ENCODE measurements around the gene MRPS25.

The MRPS25 gene

GRCh38 chr3:15056676-15057404 is 8.3 kb downstream of the MRPS25 start:
- H3K18ac ChIP-seq (ENCODE audit: low read depth in 1 of 2, low read length in 2 of 2): no peak overlapping the region
- H3K4me2 ChIP-seq (ENCODE audit: low read length, poor library complexity, severe bottlenecking): no peak overlapping the region
- H4K8ac ChIP-seq (ENCODE audit: low read length): no peak overlapping the region
- no peak for DNase-seq
- no peak overlapping the region for H3K9ac ChIP-seq (ENCODE audit: low read length)
- H2BK120ac ChIP-seq (ENCODE audit: low read depth, low read length): no peak overlapping the region
- no peak overlapping the region for H3K23ac ChIP-seq (ENCODE audit: low read length in 2 of 2)
- H3K27me3 ChIP-seq (ENCODE audit: control insufficient read depth in 1 of 2, insufficient read depth in 1 of 2, low read length in 2 of 2): no peaks in the 10 kb centered on the region
- no peak overlapping the region for H2AFZ ChIP-seq (ENCODE audit: low read depth, low read length)
- no peaks in the 10 kb centered on the region for H3K9me3 ChIP-seq (ENCODE audit: control insufficient read depth, low read length)
- H3K4me3 ChIP-seq (ENCODE audit: insufficient read depth in 1 of 2, low read depth in 1 of 2, low read length in 2 of 2): no peak overlapping the region
- H3K4me1 ChIP-seq (ENCODE audit: control insufficient read depth, insufficient read depth, low read depth, low read length): peaks cover 1% of the 10 kb centered on the region
- no peak overlapping the region for H2BK5ac ChIP-seq (ENCODE audit: low read depth, low read length, poor library complexity, severe bottlenecking)
- no peak overlapping the region for H2BK12ac ChIP-seq (ENCODE audit: low read length in 2 of 2)
- no peak overlapping the region for H2AK5ac ChIP-seq (ENCODE audit: low read length, severe bottlenecking)
- WGBS: 94% methylated on average over 19 of the region's 19 CpGs
- no peak overlapping the region for H3K4ac ChIP-seq (ENCODE audit: low read depth in 1 of 2, low read length in 2 of 2)
- no peak overlapping the region for H4K91ac ChIP-seq (ENCODE audit: low read length)
- no peak overlapping the region for H3K14ac ChIP-seq (ENCODE audit: low read length in 2 of 2)
- peaks cover 30% of the 10 kb centered on the region for H3K79me1 ChIP-seq (replicated peaks; ENCODE audit: low read length, poor library complexity, severe bottlenecking)
- no peak overlapping the region for H3K27ac ChIP-seq (ENCODE audit: low read length, poor library complexity, severe bottlenecking)
- H3K36me3 ChIP-seq (ENCODE audit: control insufficient read depth in 1 of 2, insufficient read depth in 2 of 2, low read depth in 1 of 2, low read length in 2 of 2): peaks cover 35 to 51% of the 10 kb centered on the region in 2 experiments
- H2BK15ac ChIP-seq (ENCODE audit: low read depth, poor library complexity, severe bottlenecking): no peak overlapping the region

- H2AK5ac ChIP-seq (ENCODE audit: low read length, severe bottlenecking): no peak overlapping the region
- no peak overlapping the region for H4K91ac ChIP-seq (ENCODE audit: low read length)
- H3K23ac ChIP-seq (ENCODE audit: low read length in 2 of 2): no peak overlapping the region
- no peak overlapping the region for H3K14ac ChIP-seq (ENCODE audit: low read length in 2 of 2)
- no peak overlapping the region for H2BK5ac ChIP-seq (ENCODE audit: low read depth, low read length, poor library complexity, severe bottlenecking)
- H2BK12ac ChIP-seq (ENCODE audit: low read length in 2 of 2): no peak overlapping the region
- peaks cover 40% of the 10 kb centered on the region for H3K79me1 ChIP-seq (replicated peaks; ENCODE audit: low read length, poor library complexity, severe bottlenecking)
- H3K4me1 ChIP-seq (ENCODE audit: control insufficient read depth, insufficient read depth, low read depth, low read length): peaks cover 1% of the 10 kb centered on the region
- H3K36me3 ChIP-seq (ENCODE audit: control insufficient read depth in 1 of 2, insufficient read depth in 2 of 2, low read depth in 1 of 2, low read length in 2 of 2): peaks cover 50 to 69% of the 10 kb centered on the region in 2 experiments
- H2BK120ac ChIP-seq (ENCODE audit: low read depth, low read length): no peak overlapping the region
- DNase-seq: no peak
- no peak overlapping the region for H3K4me3 ChIP-seq (ENCODE audit: insufficient read depth in 1 of 2, low read depth in 1 of 2, low read length in 2 of 2)
- WGBS: 100% methylated on average over 2 of the region's 8 CpGs
- H3K9ac ChIP-seq (ENCODE audit: low read length): no peak overlapping the region
- H2BK15ac ChIP-seq (ENCODE audit: low read depth, poor library complexity, severe bottlenecking): no peak overlapping the region
- H3K18ac ChIP-seq (ENCODE audit: low read depth in 1 of 2, low read length in 2 of 2): no peak overlapping the region
- H4K8ac ChIP-seq (ENCODE audit: low read length): no peak overlapping the region
- H3K27ac ChIP-seq (ENCODE audit: low read length, poor library complexity, severe bottlenecking): no peak overlapping the region
- no peaks in the 10 kb centered on the region for H3K9me3 ChIP-seq (ENCODE audit: control insufficient read depth, low read length)
- H3K4me2 ChIP-seq (ENCODE audit: low read length, poor library complexity, severe bottlenecking): no peak overlapping the region
- H3K27me3 ChIP-seq (ENCODE audit: control insufficient read depth in 1 of 2, insufficient read depth in 1 of 2, low read length in 2 of 2): no peaks in the 10 kb centered on the region
- no peak overlapping the region for H2AFZ ChIP-seq (ENCODE audit: low read depth, low read length)
- no peak overlapping the region for H3K4ac ChIP-seq (ENCODE audit: low read depth in 1 of 2, low read length in 2 of 2)
Measured at GRCh38 chr3:15055019-15055557, 10.0 kb downstream of the MRPS25 start.

GRCh38 chr3:15053541-15053940 is 11.6 kb downstream of the MRPS25 start:
- Histone ChIP-seq H3K27ac (ENCODE audit: low read length, poor library complexity, severe bottlenecking) (no peak overlapping the region), H3K18ac (ENCODE audit: low read depth in 1 of 2, low read length in 2 of 2) (no peak overlapping the region), H3K4me2 (ENCODE audit: low read length, poor library complexity, severe bottlenecking) (no peak overlapping the region), H2AFZ (ENCODE audit: low read depth, low read length) (no peak overlapping the region), H3K4ac (ENCODE audit: low read depth in 1 of 2, low read length in 2 of 2) (no peak overlapping the region), H4K91ac (ENCODE audit: low read length) (no peak overlapping the region), H2AK5ac (ENCODE audit: low read length, severe bottlenecking) (no peak overlapping the region), H3K79me1 (replicated peaks; ENCODE audit: low read length, poor library complexity, severe bottlenecking) (peaks cover 39% of the 10 kb centered on the region), H3K4me1 (ENCODE audit: control insufficient read depth, insufficient read depth, low read depth, low read length) (peaks cover 1% of the 10 kb centered on the region), H2BK12ac (ENCODE audit: low read length in 2 of 2) (no peak overlapping the region), H4K8ac (ENCODE audit: low read length) (no peak overlapping the region), H3K36me3 (ENCODE audit: control insufficient read depth in 1 of 2, insufficient read depth in 2 of 2, low read depth in 1 of 2, low read length in 2 of 2) (peaks cover 52 to 73% of the 10 kb centered on the region in 2 experiments), H3K27me3 (ENCODE audit: control insufficient read depth in 1 of 2, insufficient read depth in 1 of 2, low read length in 2 of 2) (no peaks in the 10 kb centered on the region), H3K23ac (ENCODE audit: low read length in 2 of 2) (no peak overlapping the region), H2BK120ac (ENCODE audit: low read depth, low read length) (no peak overlapping the region), H2BK15ac (ENCODE audit: low read depth, poor library complexity, severe bottlenecking) (no peak overlapping the region), H3K9ac (ENCODE audit: low read length) (no peak overlapping the region), H3K14ac (ENCODE audit: low read length in 2 of 2) (no peak overlapping the region), H2BK5ac (ENCODE audit: low read depth, low read length, poor library complexity, severe bottlenecking) (no peak overlapping the region), H3K9me3 (ENCODE audit: control insufficient read depth, low read length) (no peaks in the 10 kb centered on the region), H3K4me3 (ENCODE audit: insufficient read depth in 1 of 2, low read depth in 1 of 2, low read length in 2 of 2) (no peak overlapping the region)
- DNase-seq: no peak
- 100% methylated on average over 2 of the region's 4 CpGs for WGBS

- no peak overlapping the region for H2AK5ac ChIP-seq (ENCODE audit: low read length, severe bottlenecking)
- peaks cover 1% of the 10 kb centered on the region for H3K4me1 ChIP-seq (ENCODE audit: control insufficient read depth, insufficient read depth, low read depth, low read length)
- H3K9me3 ChIP-seq (ENCODE audit: control insufficient read depth, low read length): no peaks in the 10 kb centered on the region
- H3K4me2 ChIP-seq (ENCODE audit: low read length, poor library complexity, severe bottlenecking): no peak overlapping the region
- H4K8ac ChIP-seq (ENCODE audit: low read length): no peak overlapping the region
- no peak overlapping the region for H2AFZ ChIP-seq (ENCODE audit: low read depth, low read length)
- H3K9ac ChIP-seq (ENCODE audit: low read length): no peak overlapping the region
- no peak overlapping the region for H4K91ac ChIP-seq (ENCODE audit: low read length)
- H3K4me3 ChIP-seq (ENCODE audit: insufficient read depth in 1 of 2, low read depth in 1 of 2, low read length in 2 of 2): no peak overlapping the region
- H3K18ac ChIP-seq (ENCODE audit: low read depth in 1 of 2, low read length in 2 of 2): no peak overlapping the region
- no peak overlapping the region for H3K4ac ChIP-seq (ENCODE audit: low read depth in 1 of 2, low read length in 2 of 2)
- H2BK5ac ChIP-seq (ENCODE audit: low read depth, low read length, poor library complexity, severe bottlenecking): no peak overlapping the region
- H3K27me3 ChIP-seq (ENCODE audit: control insufficient read depth in 1 of 2, insufficient read depth in 1 of 2, low read length in 2 of 2): no peaks in the 10 kb centered on the region
- no peak overlapping the region for H2BK120ac ChIP-seq (ENCODE audit: low read depth, low read length)
- H3K14ac ChIP-seq (ENCODE audit: low read length in 2 of 2): no peak overlapping the region
- H3K36me3 ChIP-seq (ENCODE audit: control insufficient read depth in 1 of 2, insufficient read depth in 2 of 2, low read depth in 1 of 2, low read length in 2 of 2): peaks cover 47 to 75% of the 10 kb centered on the region in 2 experiments
- H3K79me1 ChIP-seq (replicated peaks; ENCODE audit: low read length, poor library complexity, severe bottlenecking): peaks cover 35% of the 10 kb centered on the region
- H2BK15ac ChIP-seq (ENCODE audit: low read depth, poor library complexity, severe bottlenecking): no peak overlapping the region
- H3K23ac ChIP-seq (ENCODE audit: low read length in 2 of 2): no peak overlapping the region
- WGBS: 98% methylated on average over 12 of the region's 14 CpGs
- H3K27ac ChIP-seq (ENCODE audit: low read length, poor library complexity, severe bottlenecking): no peak overlapping the region
- no peak for DNase-seq
- no peak overlapping the region for H2BK12ac ChIP-seq (ENCODE audit: low read length in 2 of 2)
Measured at GRCh38 chr3:15052335-15053242, 12.5 kb downstream of the MRPS25 start.
